Glutamatergic neuron (in vitro differentiated cells): Measurements from ENCODE around the gene ATRN. TPM values are rescaled to one million over a fixed set of nuclear protein-coding genes. Genes with fewer than 3 reads are reported as not detected.

Experiments used
- DNase-seq: peaks from one replicate; pipeline ENCODE4 v3.0.0; 2022
- H3K27ac Mint-ChIP-seq: one replicate; pipeline ENCODE4 v1.8.0; 2020; ENCODE audit warnings: mild to moderate bottlenecking, mixed read lengths, inconsistent platforms; ENCODE audit not compliant: unreplicated experiment
- H3K27me3 Mint-ChIP-seq: one replicate; pipeline ENCODE4 v1.8.0; 2020; ENCODE audit warnings: mild to moderate bottlenecking, moderate library complexity, mixed read lengths, inconsistent platforms; ENCODE audit not compliant: unreplicated experiment
- H3K36me3 Mint-ChIP-seq: one replicate; pipeline ENCODE4 v1.8.0; 2020; ENCODE audit warnings: mild to moderate bottlenecking, mixed read lengths, inconsistent platforms; ENCODE audit not compliant: unreplicated experiment
- H3K4me1 Mint-ChIP-seq: one replicate; pipeline ENCODE4 v1.8.0; 2020; ENCODE audit warnings: mild to moderate bottlenecking, low read depth, mixed read lengths, inconsistent platforms; ENCODE audit not compliant: unreplicated experiment
- H3K4me3 Mint-ChIP-seq: one replicate; pipeline ENCODE4 v1.8.0; 2020; ENCODE audit warnings: mild to moderate bottlenecking, mixed read lengths, inconsistent platforms; ENCODE audit not compliant: unreplicated experiment
- H3K9me3 Mint-ChIP-seq: one replicate; pipeline ENCODE4 v1.8.0; 2020; ENCODE audit warnings: mild to moderate bottlenecking, moderate library complexity, mixed read lengths, inconsistent platforms; ENCODE audit not compliant: unreplicated experiment
- CTCF ChIP-seq: fragments of 200-600 bp; sonication (generic); IDR thresholded peaks from one replicate; pipeline ENCODE4 v1.5.0; 2021; ENCODE audit not compliant: partially characterized antibody, unreplicated experiment
- total RNA-seq: library from RNA; stranded (reverse); fragmentation: NEBNext Ultra II Directional; extraction: Animal tissue kit (Norgen Biotek cat#: 25700); gene quantifications from one replicate; pipeline ENCODE4 v1.2.1, GENCODE V29; 2021; ENCODE audit not compliant: unreplicated experiment

The ATRN gene
- total RNA-seq, 1 donor from 2014 or later: 31.1 TPM

- TF ChIP-seq CTCF: no peak
- Mint-ChIP-seq H3K27ac (no peak overlapping the region), H3K4me3 (no peak overlapping the region), H3K9me3 (no peaks in the 10 kb centered on the region), H3K4me1 (no peaks in the 10 kb centered on the region), H3K27me3 (no peaks in the 10 kb centered on the region), H3K36me3 (peaks cover 4% of the 10 kb centered on the region)
- DNase-seq: no peak
These were observed 16.0 kb upstream of the ATRN start for GRCh38 chr20:3454831-3455230.

DNA sequence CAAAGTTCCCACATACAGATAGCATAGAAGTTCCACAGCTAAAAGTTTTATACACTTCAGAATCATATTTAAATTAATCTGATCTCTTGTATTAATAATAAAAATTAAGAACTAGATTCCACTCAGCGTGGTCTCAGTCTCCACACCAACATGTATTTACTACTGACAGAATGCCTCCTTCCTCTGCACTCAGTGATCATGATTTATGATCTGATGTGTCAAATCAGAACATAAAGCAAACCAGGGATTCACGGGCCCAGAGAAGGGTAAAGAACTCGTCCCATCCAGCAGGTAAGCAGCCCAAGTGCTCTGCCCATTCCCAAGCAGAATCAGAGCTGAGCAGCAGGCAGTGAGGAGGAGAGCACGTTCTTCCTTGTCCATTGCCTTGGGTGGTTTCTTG lies 14.2 kb upstream of the ATRN start:
- H3K27me3 Mint-ChIP-seq: no peaks in the 10 kb centered on the region
- no peaks in the 10 kb centered on the region for H3K9me3 Mint-ChIP-seq
- no peak for TF ChIP-seq CTCF
- no peak for DNase-seq
- H3K27ac Mint-ChIP-seq: no peak overlapping the region
- no peak overlapping the region for H3K4me3 Mint-ChIP-seq
- peaks cover 4% of the 10 kb centered on the region for H3K36me3 Mint-ChIP-seq
- H3K4me1 Mint-ChIP-seq: no peaks in the 10 kb centered on the region

DNA sequence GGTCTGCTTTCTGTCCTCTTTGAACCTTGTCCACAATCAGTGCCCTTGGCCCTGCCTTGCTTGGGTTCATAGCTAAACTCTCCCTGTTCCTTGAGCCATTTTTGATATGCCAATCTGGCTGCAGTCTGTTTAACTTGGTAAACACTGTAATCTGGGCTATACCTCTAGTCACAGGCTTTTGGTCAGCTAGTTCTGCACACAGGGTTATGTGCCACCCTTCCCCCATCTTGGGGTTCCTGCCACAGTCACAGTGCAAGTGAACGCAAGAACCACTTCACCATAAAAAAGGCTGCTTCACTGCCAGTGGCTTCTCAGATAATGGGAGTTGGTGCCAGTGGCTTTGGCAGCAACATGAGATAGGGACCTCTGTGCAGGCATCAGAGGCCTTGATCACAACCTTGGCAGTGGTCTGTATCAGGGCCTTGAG lies 10.9 kb upstream of the ATRN start:
- Mint-ChIP-seq H3K4me3 (no peak overlapping the region), H3K27ac (no peak overlapping the region), H3K27me3 (peaks cover 2% of the 10 kb centered on the region), H3K36me3 (no peaks in the 10 kb centered on the region), H3K9me3 (peaks cover 2% of the 10 kb centered on the region), H3K4me1 (no peaks in the 10 kb centered on the region)
- TF ChIP-seq CTCF: no peak
- no peak for DNase-seq

- H3K27ac Mint-ChIP-seq: no peak overlapping the region
- TF ChIP-seq CTCF: no peak
- no peak overlapping the region for H3K4me3 Mint-ChIP-seq
These were observed 9.5 kb upstream of the ATRN start for GRCh38 chr20:3461211-3461771.

DNA sequence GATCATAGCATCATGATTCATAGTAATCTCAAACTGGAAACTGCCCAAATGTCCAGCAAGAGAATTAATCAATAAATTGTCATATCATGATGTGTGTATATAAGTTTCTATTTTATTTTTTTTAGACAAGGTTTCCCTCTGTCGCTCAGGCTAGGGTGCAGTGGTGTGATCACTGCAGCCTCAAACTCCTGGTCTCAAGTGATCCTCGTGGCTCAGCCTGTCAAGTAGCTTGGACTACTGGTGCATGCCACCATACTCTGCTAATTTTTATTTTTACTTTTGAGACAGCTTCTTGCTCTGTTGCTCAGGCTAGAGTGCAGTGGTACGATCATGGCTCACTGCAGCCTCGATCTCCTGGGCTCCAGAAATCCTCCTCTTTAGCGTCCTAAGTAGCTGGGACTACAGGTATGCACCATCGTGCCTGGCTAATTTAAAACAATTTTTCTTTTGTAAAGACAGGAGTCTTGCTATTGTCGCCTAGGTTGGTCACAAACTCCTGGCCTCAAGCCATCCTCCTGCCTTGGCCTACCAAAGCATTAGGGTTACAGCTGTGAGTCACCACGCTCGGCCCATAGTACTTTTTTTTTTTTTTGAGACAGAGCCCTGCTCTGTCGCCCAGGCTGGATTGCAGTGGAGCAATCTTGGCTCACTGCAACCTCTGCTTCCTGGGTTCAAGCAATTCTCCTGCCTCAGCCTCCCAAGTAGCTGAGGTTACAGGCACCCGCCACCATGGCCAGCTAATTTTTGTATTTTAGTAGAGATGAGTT lies 8.7 kb upstream of the ATRN start:
- Mint-ChIP-seq H3K36me3 (no peaks in the 10 kb centered on the region), H3K9me3 (peaks cover 2% of the 10 kb centered on the region), H3K27me3 (peaks cover 5% of the 10 kb centered on the region), H3K27ac (no peak overlapping the region), H3K4me1 (no peaks in the 10 kb centered on the region), H3K4me3 (no peak overlapping the region)
- TF ChIP-seq CTCF: no peak
- no peak for DNase-seq

More at GRCh38 chr20:3461211-3461771, 9.5 kb upstream of the ATRN start:
- H3K4me1 Mint-ChIP-seq: no peaks in the 10 kb centered on the region
- peaks cover 2% of the 10 kb centered on the region for H3K9me3 Mint-ChIP-seq
- no peaks in the 10 kb centered on the region for H3K36me3 Mint-ChIP-seq
- peaks cover 2% of the 10 kb centered on the region for H3K27me3 Mint-ChIP-seq
- no peak for DNase-seq
